GM18517 (cell line): ENCODE data around the gene SLCO6A1.
A peak's percentile ranks its signal among the peaks of the same experiment; 100 is the strongest.

ENCODE experiments used
- ATAC-seq: cut with Tn5 transposase; IDR thresholded peaks from one replicate; pipeline ENCODE4 v1.9.1; 2021; ENCODE audit warnings: mild to moderate bottlenecking, moderate library complexity; ENCODE audit not compliant: unreplicated experiment

SLCO6A1 gene

DNA sequence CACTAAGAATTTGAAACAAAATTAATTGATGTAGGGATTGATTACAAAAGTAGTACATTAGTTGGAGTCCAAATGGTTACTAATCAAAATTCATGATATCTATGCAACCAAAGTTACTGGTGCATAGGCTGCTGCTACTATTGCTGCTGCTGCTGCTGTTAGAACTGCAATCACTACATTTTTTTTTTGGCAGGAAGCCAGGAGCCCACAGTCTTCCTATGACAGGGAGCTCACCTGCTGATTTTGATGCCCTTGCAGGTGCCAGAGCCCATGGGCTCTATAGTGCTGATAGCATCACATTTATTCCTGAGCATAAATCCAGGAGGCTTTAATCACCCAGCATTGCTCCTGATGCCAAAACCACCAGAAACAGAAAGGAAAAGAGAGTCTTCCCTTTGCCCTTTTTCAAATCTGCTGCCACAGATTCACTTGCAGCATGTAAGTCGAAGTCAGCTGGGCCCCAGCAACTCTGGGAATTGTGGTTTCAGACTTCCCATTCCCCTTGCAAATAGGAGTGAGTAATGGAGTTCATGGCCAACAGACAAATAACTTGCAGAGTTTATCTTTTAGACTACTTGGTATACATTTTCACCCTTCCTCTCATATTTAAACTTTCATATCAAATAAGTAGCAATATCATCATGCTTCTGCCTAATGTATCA is 17.6 kb downstream of the SLCO6A1 start:
- no peak for ATAC-seq

DNA sequence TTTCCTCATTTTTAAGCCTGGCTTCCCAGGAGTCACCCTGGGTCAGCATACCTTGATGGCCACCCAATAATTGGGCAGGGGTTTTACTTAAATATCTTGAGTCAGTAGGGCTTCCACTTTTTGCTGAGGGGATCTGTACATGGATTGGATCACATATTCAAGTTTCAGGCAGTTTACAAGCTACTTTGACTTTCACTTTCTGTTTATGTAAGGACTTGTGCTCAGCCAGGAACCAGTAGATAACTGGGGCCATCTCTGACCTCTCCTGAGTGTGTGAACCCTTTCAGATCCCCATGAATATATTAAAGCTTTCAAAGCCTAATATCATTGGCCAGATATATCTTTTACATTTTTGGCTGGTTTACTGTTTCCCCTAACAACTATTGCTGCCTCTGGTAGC is 45.1 kb downstream of the SLCO6A1 start:
- ATAC-seq, result peak; percentile 89

DNA sequence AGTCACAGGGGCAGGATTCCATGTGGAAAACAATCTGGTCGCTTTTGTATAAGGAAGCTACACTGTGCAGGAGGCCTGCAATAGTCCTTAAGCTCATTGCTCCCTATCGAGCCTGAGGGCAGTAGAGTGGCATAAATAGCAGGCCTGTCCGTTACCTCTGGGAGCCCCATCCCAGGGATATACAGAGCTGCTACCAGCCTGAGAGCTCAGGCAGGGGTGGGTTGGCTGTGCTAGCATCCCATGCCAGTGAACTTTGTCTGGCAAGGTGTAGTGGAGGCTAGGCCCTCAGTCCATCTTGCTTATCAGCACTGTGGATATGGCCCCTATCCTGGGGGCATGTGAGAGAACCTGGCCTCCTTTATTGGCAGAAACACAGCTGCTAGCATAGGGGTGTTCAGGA is 47.7 kb downstream of the SLCO6A1 start:
- ATAC-seq, result no peak

DNA sequence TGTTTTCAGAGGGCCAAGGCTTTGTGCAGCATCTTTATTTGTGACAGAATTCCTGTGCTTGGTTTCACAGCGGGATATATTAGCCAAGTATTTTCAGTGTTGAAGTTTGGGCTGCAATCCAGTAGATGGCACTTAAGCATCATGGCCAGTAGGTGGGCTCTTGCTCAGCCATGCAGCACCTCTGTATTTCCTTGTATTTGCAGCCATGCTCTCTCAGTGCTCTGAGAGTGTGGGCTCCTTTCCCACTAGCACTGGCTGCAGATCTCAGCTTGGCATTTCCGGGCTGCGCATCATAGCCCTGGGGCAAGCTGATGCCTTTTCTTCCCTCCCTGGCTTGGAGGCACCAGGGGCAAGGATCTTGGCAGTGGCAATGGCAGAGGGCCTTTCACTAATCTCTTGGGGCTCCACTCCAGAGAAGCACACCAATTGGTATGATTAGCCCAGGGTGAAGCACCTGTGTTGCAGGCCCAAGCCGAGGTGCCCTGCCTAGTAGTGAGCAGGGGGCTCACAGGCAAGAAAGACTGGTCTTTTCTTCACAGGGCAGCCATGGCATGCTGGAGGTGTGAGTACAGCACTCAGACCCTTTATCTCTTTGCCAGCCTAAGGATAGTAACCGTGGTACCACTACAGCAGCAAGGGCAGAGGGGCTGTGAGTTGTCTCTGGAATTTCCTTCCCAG is 48.3 kb downstream of the SLCO6A1 start:
- no peak for ATAC-seq

DNA sequence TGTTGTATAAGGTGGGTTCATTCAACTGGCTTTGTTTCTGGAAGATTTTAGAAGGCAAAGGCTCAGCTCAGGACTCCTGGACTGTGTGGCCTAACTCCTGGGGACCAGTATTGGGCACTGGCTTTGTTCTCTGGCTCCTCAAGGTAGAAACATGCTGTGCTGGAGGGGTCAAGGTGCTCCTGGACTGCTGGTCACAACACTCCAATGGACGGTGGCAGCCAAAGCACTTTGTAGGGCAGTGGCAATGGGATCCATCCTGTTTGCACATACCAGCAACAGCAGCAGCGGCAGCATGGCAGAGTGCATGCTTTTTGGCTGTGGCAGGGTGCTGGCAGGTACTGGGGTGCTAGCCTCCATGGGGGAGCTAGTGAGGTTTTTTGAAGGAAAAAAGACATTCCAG is 65.3 kb downstream of the SLCO6A1 start:
- no peak for ATAC-seq

DNA sequence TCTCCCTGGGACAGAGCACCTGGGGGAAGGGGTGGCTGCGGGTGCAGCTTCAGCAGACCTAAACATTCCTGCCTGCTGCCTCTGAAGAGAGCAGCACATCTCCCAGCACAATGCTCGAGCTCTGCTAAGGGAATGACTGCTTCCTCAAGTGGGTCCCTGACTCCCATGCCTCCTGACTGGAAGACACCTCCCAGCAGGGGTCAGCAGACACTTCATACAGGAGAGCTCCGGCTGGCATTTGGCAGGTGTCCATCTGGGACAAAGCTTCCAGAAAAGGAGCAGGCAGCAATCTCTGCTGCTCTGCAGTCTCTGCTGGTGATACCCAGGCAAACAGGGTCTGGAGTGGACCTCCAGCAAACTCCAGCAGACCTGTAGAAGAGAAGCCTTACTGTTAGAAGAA is 77.2 kb downstream of the SLCO6A1 start:
- no peak for ATAC-seq

DNA sequence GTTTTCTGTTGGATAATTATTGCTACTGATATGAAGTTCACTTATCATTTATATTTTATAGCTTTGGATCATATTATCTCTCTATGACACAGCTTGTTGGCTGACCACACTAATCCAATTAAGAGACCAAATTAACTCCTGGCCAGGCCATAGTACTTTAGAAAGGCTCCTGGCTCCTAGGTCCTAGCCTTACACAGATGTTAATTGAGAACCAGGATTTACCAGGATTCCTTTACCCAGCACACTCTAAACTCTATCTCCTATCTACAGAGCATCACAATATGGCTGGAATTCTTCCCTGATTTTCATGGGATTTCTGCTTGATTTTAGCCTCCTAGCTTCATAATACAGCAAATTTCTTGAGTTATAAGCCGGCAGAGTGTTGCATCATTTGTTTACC is 80.3 kb downstream of the SLCO6A1 start:
- no peak for ATAC-seq

DNA sequence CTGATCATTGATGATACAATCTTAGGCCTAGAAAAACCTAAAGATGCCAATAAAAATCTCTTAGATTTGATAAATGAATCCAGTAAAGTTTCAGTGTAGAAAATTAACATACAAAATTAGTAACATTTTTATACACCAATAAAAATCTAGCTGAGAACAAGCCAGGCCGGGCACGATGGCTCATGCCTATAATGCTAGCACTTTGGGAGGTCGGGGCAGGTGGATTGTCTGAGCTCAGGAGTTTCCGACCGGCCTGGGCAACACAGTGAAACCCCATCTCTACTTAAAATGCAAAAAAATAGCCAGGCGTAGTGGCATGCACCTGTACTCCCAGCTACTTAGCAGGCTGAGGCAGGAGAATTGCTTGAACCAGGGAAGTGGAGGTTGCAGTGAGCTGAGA is 84.4 kb downstream of the SLCO6A1 start:
- ATAC-seq, result no peak

DNA sequence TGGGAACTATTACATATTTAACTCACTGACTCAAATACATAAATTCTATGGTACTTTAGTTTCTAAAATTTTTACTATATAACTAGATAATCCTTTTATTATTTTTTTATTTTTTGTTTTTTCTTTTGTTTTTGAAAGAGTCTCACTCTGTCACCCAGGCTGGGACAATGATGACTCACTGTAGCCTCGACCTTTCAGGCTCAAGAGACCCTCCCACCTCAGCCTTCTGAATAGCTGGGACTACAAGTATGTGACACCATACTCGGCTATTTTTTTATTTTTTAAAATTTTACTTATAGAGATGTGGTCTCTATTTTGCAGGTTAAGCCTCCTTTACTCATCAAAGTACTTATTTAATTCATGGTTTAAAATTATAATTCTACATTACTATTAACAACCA is 110.6 kb downstream of the SLCO6A1 start:
- ATAC-seq, result no peak

DNA sequence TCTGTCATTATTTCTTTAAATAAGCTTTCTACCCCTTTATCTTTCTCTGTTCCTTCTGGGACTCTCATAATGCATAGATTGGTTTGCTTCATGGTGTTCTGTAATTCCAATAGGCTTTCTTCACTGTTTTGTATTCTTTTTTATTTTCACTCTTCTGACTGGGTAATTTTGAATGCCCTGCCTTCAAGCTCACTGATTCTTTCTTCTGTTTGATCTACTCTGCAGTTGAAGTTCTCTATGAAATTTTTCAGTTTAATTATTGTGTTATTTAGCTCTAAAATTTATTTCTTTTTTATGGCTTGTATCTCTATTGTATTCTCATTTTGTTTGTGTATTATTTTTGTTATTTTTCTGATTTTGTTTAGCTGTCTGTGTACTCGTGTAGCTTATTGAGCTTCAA is 113.4 kb downstream of the SLCO6A1 start:
- ATAC-seq, result no peak

DNA sequence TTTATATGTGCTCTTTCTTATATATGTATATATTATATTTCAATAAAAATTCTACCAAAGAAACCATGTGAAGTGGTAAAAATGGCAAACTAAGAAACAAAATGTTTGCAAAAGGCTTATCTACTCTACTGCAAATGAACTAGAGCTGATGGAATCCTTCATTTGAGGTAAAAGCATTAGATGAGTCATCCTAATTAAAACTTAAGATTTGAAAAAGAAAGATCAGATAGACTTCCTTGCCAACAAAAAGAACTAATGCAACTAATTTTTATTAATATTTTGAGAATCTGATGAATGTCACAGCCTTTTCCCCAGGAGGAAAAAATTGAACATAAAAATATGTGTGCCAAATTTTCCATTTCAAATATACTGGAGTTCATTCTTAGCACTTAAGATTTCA is 118.6 kb downstream of the SLCO6A1 start:
- no peak for ATAC-seq

DNA sequence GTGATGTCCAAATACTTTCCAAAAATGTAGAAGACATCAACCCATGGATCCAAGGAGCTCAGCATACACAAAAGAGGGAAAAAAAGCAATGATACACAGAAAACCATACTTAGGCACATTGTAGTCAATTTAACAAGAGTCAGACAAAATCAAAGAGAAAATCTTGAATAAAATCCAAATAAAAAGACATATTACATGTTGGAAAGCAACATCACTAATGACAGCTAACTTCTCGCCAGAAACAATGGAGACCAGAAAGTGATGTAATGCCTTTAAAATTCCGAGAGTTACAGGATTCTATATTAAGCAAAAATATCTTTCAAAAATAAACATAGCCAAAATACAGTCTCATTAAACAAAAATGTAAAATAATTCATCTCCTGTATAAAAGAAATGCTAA is 122.9 kb downstream of the SLCO6A1 start:
- ATAC-seq, result no peak

DNA sequence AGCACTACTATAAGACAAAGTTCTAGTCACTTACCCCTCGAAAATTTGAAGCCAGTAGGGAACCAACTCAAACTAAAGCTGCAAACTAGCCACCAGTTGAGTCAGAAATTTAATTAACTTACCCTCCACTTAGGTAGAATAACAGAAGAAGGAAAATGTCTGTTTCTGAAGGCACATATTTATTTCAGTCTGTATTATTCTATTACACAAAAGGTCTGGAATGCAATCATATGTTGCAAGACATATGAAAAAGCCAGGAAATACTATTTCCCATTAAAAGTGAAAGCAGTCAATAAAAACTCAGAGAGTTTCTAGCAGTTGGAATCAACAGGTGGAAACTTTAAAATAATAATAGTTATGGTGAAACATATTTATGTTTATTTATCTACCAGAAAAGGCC is 123.5 kb downstream of the SLCO6A1 start:
- no peak for ATAC-seq

DNA sequence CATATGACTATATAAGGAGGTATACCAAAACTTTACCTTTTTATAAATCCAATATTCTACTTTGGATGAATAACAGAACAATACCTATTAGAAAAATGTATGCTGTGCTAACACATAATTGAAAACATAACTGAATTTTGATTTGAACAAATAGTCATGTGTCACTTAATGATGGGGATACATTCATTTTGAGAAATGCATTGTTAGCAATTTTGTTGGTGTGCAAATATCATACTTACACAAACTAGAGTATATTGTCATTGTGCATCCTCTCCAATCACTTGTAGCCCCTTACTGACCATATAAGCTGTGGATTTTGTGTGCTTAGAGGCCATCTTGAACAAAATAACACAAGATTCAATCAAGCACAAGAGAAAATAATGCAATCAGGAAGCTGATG is 130.4 kb downstream of the SLCO6A1 start:
- ATAC-seq, result no peak

DNA sequence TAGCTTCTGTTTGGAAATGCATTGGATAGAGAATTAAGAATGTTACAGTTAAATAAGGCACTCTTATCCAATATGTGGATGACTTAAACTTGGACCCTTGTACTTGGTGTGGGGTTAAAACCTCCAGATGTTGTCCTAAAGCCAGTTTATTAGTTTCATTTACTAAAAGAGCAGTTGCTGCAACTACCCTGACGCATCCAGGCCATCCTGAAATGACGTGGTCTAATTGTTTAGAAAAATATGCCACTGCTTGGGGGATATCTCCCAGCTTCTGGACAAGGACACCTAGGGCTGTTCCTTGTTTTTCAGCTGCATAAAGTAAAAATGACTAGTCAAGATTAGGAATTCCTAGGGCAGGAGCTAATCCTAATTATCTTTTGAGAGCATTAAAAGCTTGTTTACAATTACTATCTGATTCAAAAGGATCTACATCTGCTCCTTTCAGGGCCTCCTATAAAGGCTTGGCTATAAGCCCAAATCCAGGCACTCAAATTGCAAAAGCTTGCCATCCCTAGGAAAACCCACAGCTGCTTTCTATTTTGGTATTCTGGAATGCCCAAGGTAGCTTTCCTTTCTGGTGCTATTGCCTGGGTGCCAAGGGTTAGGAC is 157.0 kb downstream of the SLCO6A1 start:
- no peak for ATAC-seq

DNA sequence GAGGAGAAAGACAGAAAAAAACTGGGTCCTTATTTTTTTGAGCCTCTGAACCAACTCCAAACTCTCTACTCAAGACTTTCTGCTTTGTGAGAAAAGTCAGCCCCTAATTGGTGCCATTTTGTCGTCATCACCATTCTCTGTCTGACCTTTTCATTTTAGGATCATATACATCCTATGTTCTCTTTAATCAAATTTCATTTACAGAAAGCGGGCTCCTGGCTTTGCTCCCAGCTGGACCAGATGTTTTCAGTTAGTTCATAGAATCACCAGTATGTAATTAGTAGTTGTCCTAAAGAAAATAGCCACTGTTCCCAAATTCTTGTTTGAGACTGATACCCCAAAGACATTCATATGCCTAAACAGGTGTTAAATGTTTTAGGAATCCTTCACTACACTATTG is 174.1 kb downstream of the SLCO6A1 start:
- no peak for ATAC-seq
